Lung microvascular endothelial cell (primary cell): ENCODE measurements around the gene NSMF. TPM values are rescaled to one million over a fixed set of nuclear protein-coding genes. Genes with fewer than 3 reads are reported as not detected.
"Not testable (repeated sequence)": the region's sequence is repeated elsewhere in the genome, so short reads cannot be mapped to it uniquely, and the experiment has no call there.

Source experiments
- DNase-seq, 2 donors: peaks; one replicate each; pipeline versions ENCODE4 v3.0.0 to v3.0.0-alpha.2; 2010; ENCODE audit warnings: low read depth in 2 of 2
- total RNA-seq: library from RNA; depleted of rRNA; stranded (reverse); fragments of >200 nt; gene quantifications from 2 replicates; pipeline ENCODE4 v1.2.1, GENCODE V29; 2014

NSMF gene
- total RNA-seq, 1 donor from 2014 or later: 15.3 TPM

GRCh38 chr9:137459601-137460362, 648 bp upstream of the NSMF start:
- DNase-seq: no peak

DNA sequence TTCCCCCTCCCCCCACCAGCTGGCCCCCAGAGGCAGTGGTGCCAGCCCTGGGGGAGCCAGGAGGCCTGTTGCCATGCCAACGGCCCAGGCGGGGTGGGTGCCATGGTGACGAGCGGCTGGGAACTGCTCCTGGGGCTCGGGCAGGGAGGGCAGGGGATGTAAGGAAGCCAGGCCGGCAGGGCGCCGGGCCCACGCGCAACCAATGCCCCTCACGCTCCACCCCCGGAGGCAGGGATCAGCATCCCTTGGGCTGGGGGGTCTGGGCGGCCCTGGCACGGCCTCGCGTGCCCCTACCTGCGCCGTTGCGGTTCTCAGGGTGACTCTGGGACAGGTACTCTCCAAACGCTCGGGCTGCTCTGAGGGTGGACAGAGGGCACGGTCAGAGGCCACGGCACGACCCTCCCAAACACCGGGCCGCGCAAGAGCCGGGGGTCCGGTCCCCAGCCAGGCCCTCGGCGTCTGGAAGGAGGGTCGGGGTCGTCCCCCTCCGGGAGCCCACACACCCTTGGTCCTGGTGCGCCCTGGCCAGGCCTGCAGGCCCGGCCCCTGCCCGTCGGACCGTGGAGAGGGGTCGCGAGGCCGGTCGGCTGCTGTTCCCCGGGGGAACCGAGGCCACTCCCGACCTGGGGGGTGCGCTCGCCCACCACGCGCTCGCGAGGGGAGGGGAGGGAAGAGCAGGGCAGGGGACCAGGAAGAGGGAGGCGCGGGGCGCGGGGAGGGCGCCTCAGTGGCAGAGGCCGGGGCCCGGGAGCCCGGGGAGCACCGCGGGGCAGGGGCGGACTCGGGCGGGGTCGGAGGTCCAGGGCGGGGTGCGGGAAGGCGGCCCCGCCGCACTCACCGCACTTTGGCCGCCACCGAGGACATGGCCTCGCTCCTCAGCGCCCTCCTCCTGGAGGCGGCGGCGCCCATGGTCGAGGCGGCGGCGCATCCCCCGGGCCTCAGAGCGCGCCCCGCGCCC, 661 bp downstream of the NSMF start:
- no peak for DNase-seq

- no peak for DNase-seq
Observed at GRCh38 chr9:137457406-137458193, 1.5 kb downstream of the NSMF start.

- DNase-seq: no peak
Observed at GRCh38 chr9:137456864-137457405, 2.2 kb downstream of the NSMF start.

DNA sequence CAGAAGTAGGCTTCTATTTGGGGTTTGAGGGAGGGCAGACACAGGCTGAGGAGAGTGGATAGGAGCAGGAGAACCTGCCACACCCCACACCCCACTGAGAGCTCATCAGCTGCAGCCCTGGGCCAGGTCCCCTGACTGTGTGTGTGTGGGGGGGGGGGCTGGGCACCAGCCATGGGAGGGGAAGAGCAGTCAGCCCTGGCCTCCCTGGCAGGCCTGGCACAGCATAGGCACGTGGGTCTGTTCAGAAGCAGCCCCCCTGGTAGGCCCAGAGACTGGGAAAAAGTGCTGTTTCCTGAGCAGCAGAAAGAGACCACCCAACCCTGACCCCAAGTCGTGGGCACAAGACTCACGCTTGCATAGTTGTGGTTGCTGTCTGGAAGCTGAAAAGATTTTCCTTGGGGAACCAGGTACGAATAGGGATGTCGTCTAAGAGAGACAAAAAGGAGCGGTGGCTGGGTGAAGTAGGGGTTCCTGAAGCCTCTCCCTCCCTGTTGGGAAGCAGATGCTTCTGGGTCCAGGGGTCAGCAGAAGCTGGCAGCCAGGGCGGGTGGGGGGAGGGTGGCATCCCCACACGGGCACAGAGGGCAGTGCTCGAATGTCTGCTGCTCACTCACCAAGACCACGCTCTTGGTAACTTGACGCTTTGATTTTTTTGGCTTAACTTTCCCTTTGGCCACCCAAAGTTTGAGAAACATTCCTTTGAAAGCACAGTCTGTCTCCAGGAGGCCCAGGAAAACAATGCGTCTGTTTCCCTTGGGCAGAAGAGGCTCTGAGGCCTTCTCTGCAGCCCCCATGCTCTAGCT, 2.9 kb downstream of the NSMF start:
- DNase-seq: no peak

- no peak for DNase-seq
Observed at GRCh38 chr9:137455359-137455991, 3.7 kb downstream of the NSMF start.

- DNase-seq: peak; percentile 73 to 83
Observed at GRCh38 chr9:137454597-137455358, 4.4 kb downstream of the NSMF start.

DNA sequence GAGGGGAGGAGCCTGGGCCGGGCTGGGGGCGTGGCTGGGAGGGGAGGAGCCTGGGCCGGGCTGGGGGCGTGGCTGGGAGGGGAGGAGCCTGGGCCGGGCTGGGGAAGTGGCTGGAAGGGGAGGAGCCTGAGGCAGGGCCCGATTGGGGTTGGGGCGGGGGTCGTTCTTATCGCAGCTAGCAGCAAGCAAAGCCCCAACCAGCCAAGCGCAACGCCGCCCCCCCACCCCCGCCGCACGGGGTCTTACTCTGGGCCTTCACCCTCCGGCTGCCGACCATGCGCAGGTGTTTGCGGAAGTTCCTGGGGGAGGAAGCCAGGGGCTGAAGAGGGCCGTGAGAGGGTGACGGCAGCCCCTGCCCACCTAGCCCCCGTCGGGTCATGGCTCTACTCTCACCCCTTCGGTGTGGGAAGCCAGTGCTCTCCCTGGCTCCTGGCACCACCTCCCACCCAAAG, 5.0 kb downstream of the NSMF start:
- peak; percentile 44 to 75 for DNase-seq

DNA sequence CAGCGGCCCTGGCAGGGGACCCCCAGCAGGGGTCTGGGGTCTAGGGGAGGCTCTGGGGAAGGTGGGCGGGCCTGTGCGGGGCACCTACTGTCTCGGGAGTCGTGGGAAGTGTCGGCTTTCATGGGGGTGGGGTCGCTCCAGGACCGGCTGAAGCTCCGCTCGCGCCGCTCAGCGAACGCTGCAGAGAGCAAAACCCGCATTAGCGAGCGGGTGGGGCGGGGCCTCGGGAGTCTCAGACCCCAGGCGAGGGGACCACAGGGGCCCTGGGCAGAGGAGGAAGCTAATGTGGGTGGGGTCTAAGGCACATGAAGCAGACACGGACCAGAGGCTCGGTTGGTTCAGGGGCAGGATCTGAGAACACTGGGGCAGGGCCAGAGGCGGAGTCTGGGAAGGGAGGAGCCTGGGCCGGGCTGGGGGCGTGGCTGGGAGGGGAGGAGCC, 5.5 kb downstream of the NSMF start:
- peak; percentile 76 to 88 for DNase-seq

GRCh38 chr9:137452761-137453642, 6.1 kb downstream of the NSMF start:
- no peak for DNase-seq

DNA sequence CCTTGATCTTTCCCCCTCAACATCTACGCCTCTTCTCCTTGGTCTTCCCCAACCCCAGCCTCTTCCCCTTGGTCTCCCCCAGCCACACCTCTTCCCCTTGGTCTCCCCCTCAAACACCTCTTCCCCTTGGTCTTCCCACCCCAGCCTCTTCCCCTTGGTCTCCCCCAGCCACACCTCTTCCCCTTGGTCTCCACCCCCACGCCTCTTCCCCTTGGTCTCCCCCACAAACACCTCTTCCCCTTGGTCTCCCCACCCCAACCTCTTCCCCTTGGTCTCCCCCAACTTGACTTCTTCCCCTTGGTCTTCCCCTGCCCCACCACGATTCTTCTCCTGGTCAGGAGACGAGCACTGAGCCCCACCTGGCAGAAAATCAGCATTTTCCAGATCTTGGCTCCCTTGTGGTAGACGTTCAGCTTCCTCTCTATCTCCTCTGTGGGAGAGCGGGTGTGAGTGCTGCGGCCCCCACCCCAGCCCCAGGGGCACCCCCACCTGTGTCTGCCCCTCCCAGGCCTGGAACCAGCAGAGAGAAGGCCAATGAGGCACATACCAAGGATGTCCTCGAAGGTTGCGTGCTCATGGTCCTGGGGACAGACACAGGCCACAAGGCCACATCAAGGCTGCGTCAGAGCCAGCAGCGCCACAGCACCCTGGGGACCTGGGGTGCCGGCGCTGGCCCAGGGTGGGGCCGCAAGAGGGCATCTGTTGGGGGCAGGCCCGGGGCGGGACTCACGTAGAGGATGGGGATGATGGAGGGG, 7.0 kb downstream of the NSMF start:
- DNase-seq: no peak

DNA sequence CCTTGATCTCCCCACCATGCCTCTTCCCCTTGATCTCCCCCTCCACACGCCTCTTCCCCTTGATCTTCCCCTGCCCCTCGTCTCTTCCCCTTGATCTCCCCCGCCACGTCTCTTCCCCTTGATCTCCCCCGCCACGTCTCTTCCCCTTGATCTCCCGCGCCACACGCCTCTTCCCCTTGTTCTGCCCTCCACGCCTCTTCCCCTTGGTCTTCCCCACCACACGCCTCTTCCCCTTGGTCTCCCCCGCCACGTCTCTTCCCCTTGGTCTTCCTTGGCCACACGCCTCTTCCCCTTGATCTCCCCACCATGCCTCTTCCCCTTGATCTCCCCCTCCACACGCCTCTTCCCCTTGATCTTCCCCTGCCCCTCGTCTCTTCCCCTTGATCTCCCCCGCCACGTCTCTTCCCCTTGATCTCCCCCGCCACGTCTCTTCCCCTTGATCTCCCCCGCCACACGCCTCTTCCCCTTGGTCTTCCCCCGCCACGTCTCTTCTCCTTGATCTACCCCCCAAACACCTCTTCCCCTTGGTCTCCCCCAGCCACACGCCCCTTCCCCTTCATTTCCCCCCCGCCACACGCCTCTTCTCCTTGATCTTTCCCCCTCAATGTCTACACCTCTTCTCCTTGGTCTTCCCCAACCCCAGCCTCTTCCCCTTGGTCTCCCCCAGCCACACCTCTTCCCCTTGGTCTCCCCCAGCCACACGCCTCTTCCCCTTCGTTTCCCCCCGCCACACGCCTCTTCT, 7.7 kb downstream of the NSMF start:
- not testable (repeated sequence) for DNase-seq

- not testable (repeated sequence) for DNase-seq
Observed at GRCh38 chr9:137450539-137451222, 8.5 kb downstream of the NSMF start.

GRCh38 chr9:137449931-137450538, 9.1 kb downstream of the NSMF start:
- DNase-seq: no peak

DNA sequence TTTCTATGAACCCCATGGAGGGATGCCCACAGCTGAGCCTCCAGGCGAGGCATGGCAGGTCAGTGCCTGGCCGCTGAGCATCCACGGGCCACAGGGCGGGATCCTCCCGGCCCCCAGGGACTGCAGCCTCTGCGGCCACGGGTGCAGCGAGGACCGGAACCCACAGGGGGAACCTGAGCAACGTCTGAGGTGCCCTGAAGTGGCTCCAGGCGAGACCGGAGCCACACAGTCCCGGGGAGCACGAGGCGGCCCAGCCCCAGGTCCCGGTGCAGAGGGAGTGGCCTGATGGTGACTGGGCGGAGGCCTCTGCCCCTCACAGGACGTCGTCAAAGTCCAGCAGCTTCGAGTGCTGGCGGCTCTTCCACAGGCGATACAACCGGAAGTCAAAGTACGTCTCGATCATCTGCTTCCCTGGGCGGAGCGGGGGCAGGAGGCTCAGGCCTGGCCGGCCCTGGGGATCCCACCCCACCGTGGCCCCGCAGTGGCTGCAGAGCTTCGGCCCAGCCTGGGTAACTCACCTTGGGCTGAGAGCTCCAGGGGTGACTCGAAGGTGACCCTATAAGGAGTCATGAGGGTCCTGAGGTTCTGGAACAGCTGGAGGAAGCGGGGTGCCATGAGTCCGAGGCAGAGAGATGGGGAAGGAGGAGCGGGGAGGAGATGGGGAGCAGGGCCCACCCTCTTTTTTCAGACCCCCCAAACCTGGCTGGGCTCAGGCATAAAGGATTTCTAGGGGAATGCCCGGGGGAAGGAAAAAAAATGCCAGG, 9.9 kb downstream of the NSMF start:
- DNase-seq: no peak
